Endodermal cell (in vitro differentiated cells): ENCODE results near the gene CAMTA1. TPM values are rescaled to one million over a fixed set of nuclear protein-coding genes. Genes with fewer than 3 reads are reported as not detected.

Source experiments
- DNase-seq: peaks from one replicate; pipeline ENCODE4 v3.0.0-alpha.2; 2017
- H3K27ac ChIP-seq: 2 replicates; pipeline ENCODE4 v1.5.1; 2013; ENCODE audit warnings: mild to moderate bottlenecking, low read depth, low read length, moderate library complexity
- H3K27me3 ChIP-seq: 2 replicates; pipeline ENCODE4 v1.6.1; 2013; ENCODE audit warnings: mild to moderate bottlenecking, low read length, moderate library complexity; ENCODE audit not compliant: insufficient read depth, control insufficient read depth, poor library complexity, severe bottlenecking
- H3K36me3 ChIP-seq: 2 replicates; pipeline ENCODE4 v1.7.0; 2013; ENCODE audit warnings: mild to moderate bottlenecking, low read length, moderate library complexity; ENCODE audit not compliant: control insufficient read depth, insufficient read depth
- H3K4me1 ChIP-seq: one replicate; pipeline ENCODE4 v1.7.0; 2013; ENCODE audit warnings: low read length; ENCODE audit not compliant: control insufficient read depth, insufficient read depth
- H3K4me3 ChIP-seq: 2 replicates; pipeline ENCODE4 v1.5.1; 2013; ENCODE audit warnings: mild to moderate bottlenecking, low read length, moderate library complexity
- H3K9ac ChIP-seq: 2 replicates; pipeline ENCODE4 v1.6.1; 2013; ENCODE audit warnings: mild to moderate bottlenecking, low read length, moderate library complexity; ENCODE audit not compliant: poor library complexity, severe bottlenecking; ENCODE audit errors: extremely low read depth
- H3K9me3 ChIP-seq: 2 replicates; pipeline ENCODE4 v1.6.1; 2013; ENCODE audit warnings: mild to moderate bottlenecking, low read length, moderate library complexity; ENCODE audit not compliant: control insufficient read depth
- H3K27ac Mint-ChIP-seq: 2 replicates; pipeline ENCODE4 v1.8.0; 2020; ENCODE audit warnings: mixed read lengths
- H3K27me3 Mint-ChIP-seq: 2 replicates; pipeline ENCODE4 v1.8.0; 2021; ENCODE audit warnings: mild to moderate bottlenecking, mixed read lengths; ENCODE audit not compliant: insufficient read depth
- H3K36me3 Mint-ChIP-seq: 2 replicates; pipeline ENCODE4 v1.8.0; 2020; ENCODE audit warnings: low read depth, mixed read lengths
- H3K4me1 Mint-ChIP-seq: 2 replicates; pipeline ENCODE4 v1.8.0; 2020; ENCODE audit warnings: mixed read lengths
- H3K4me3 Mint-ChIP-seq: 2 replicates; pipeline ENCODE4 v1.8.0; 2020; ENCODE audit warnings: mild to moderate bottlenecking, moderate library complexity, mixed read lengths
- H3K9me3 Mint-ChIP-seq: 2 replicates; pipeline ENCODE4 v1.8.0; 2020; ENCODE audit warnings: mild to moderate bottlenecking, mixed read lengths
- WGBS, 2 experiments: methylation state at CpG; one replicate each; pipeline versions ENCODE4 v1.1.5 to v1.1.7; 2013; ENCODE audit warnings: missing lambda C conversion rate in 2 of 2, mixed read lengths in 1 of 2; ENCODE audit not compliant: insufficient coverage in 1 of 2, insufficient read length in 1 of 2; 5-methylcytosine and 5-hydroxymethylcytosine counted together
- total RNA-seq, 2 donors: library from RNA; stranded (reverse); fragmentation: NEBNext Ultra II Directional in 1 of 2; extraction: Animal tissue kit (Norgen Biotek cat#: 25700) in 1 of 2; gene quantifications; 2 replicates in 1 of 2; 3 replicates in 1 of 2; pipeline ENCODE4 v1.2.1, GENCODE V29; 2021
- TF ChIP-seq, protein P1 (sequence below): fragments of 200-600 bp; sonication (generic); conservative IDR thresholded peaks from 2 replicates; pipeline ENCODE4 v1.5.0; 2021; ENCODE audit warnings: antibody characterized with exemption, mild to moderate bottlenecking

CAMTA1 gene
- total RNA-seq, 2 donors from 2014 or later = 123 to 137 TPM

DNA sequence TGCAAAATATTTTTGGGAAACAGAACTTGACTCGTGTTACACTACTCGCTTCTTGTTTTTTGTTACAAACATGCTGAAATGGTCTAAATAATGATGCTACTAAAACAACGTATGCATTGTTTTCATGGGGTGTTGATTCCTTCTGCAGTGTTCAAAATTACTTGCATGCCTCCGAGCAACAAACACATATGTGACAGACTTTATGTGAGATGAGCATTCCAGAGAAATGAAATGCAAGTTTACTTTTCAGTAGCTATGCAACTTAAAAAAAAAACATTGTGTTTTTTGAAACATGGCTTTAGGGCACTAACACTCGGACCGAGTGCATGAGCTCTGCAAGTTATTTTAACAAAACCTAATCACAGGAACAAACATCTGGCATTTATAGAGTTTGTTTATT, 84.8 kb downstream of the CAMTA1 start:
- no peak overlapping the region for H3K27ac Mint-ChIP-seq
- Histone ChIP-seq H3K9me3 (no peaks in the 10 kb centered on the region), H3K27ac (peak overlapping the region; percentile 92), H3K27me3 (no peaks in the 10 kb centered on the region), H3K9ac (no peak overlapping the region), H3K4me1 (no peaks in the 10 kb centered on the region), H3K36me3 (peaks cover 13% of the 10 kb centered on the region), H3K4me3 (no peak overlapping the region)
- H3K4me3 Mint-ChIP-seq = no peak overlapping the region
- peaks cover 51% of the 10 kb centered on the region for H3K4me1 Mint-ChIP-seq
- no peaks in the 10 kb centered on the region for H3K9me3 Mint-ChIP-seq
- H3K36me3 Mint-ChIP-seq = peaks cover 9% of the 10 kb centered on the region
- TF ChIP-seq, protein P1, sequence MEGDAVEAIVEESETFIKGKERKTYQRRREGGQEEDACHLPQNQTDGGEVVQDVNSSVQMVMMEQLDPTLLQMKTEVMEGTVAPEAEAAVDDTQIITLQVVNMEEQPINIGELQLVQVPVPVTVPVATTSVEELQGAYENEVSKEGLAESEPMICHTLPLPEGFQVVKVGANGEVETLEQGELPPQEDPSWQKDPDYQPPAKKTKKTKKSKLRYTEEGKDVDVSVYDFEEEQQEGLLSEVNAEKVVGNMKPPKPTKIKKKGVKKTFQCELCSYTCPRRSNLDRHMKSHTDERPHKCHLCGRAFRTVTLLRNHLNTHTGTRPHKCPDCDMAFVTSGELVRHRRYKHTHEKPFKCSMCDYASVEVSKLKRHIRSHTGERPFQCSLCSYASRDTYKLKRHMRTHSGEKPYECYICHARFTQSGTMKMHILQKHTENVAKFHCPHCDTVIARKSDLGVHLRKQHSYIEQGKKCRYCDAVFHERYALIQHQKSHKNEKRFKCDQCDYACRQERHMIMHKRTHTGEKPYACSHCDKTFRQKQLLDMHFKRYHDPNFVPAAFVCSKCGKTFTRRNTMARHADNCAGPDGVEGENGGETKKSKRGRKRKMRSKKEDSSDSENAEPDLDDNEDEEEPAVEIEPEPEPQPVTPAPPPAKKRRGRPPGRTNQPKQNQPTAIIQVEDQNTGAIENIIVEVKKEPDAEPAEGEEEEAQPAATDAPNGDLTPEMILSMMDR = no peak
- 80 to 89% methylated on average over 2 to 6 of the region's 6 CpGs for WGBS, 2 experiments
- H3K27me3 Mint-ChIP-seq = no peaks in the 10 kb centered on the region
- DNase-seq = no peak

DNA sequence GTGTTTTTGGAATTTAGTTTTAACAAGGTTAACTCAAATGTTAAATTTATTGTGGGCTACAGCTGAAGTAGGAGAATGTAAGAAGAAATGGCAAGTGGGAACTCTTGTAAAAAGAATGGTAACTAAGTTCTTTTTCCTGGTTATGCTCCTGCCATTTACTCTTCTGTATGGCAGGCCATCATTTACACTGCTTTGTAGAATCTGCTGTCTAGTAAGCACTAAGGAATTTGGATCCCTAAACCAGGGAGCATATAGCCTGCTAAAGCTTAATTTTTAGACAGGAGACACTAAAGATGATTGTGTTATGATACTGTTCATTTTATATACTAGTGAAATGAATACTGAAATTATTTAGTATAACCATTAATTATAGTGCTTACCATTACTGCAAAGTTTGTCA, 85.3 kb downstream of the CAMTA1 start:
- Histone ChIP-seq H3K9me3 (no peaks in the 10 kb centered on the region), H3K36me3 (peaks cover 13% of the 10 kb centered on the region), H3K9ac (no peak overlapping the region), H3K27ac (no peak overlapping the region), H3K27me3 (no peaks in the 10 kb centered on the region), H3K4me1 (no peaks in the 10 kb centered on the region), H3K4me3 (no peak overlapping the region)
- Mint-ChIP-seq H3K27ac (no peak overlapping the region), H3K9me3 (no peaks in the 10 kb centered on the region), H3K27me3 (no peaks in the 10 kb centered on the region), H3K4me1 (peaks cover 47% of the 10 kb centered on the region), H3K36me3 (peaks cover 8% of the 10 kb centered on the region), H3K4me3 (no peak overlapping the region)
- TF ChIP-seq, protein P1 = no peak
- DNase-seq = no peak

DNA sequence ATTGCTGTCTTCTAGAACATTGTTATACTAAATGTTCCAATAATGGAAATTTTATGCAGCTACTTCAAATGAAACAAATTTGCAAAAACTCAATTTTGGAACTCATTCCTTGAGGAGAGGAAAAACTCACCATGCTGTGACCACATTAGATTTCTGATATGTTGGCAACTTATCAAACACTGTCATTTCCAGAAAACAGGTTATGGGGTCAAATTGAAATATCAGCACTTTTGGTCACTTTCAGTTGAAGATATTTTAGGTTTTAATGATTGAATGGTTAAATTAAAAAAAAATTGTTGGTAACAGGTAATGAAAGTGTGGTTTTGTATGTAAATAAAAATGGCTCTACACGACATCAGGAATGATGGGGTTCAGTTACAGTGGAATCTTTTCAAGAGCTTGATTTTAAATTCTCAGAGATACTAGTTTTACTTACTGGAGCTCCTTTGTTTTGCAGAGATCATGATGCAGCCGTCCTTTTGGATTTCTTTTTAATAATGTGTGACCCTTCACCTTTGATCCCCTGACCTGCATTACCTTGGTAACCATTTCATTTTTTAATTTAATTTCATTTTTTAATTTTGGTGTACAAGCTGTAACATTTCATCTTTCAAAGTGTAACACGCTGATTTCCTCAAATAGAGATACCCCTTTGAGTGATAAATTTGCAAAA, 86.2 kb downstream of the CAMTA1 start:
- WGBS, 2 experiments = 83 to 91% methylated on average over 1 to 3 of the region's 3 CpGs
- no peak overlapping the region for H3K9ac ChIP-seq
- TF ChIP-seq, protein P1 = no peak
- DNase-seq = no peak
- no peak overlapping the region for H3K27ac Mint-ChIP-seq
- no peak overlapping the region for H3K4me3 Mint-ChIP-seq
- no peak overlapping the region for H3K4me3 ChIP-seq
- H3K27ac ChIP-seq = no peak overlapping the region
- H3K4me1 Mint-ChIP-seq = peaks cover 40% of the 10 kb centered on the region
- H3K36me3 Mint-ChIP-seq = peaks cover 8% of the 10 kb centered on the region
- no peaks in the 10 kb centered on the region for H3K27me3 ChIP-seq
- H3K4me1 ChIP-seq = no peaks in the 10 kb centered on the region
- no peaks in the 10 kb centered on the region for H3K9me3 ChIP-seq
- no peaks in the 10 kb centered on the region for H3K27me3 Mint-ChIP-seq
- peaks cover 13% of the 10 kb centered on the region for H3K36me3 ChIP-seq
- no peaks in the 10 kb centered on the region for H3K9me3 Mint-ChIP-seq
